GM23338 (cell line): Measurements from ENCODE around the gene SMARCC1. TPM values are rescaled to one million over a fixed set of nuclear protein-coding genes. Genes with fewer than 3 reads are reported as not detected.
A peak's percentile ranks its signal among the peaks of the same experiment; 100 is the strongest.
"Not testable (repeated sequence)": the region's sequence is repeated elsewhere in the genome, so short reads cannot be mapped to it uniquely, and the experiment has no call there.

ENCODE experiments used
- ATAC-seq: fragments of 200-7000 bp; cut with Tn5 transposase; 3 replicates; pipeline ENCODE4 v1.9.1; 2020
- DNase-seq: peaks from one replicate; pipeline ENCODE4 v3.0.0-alpha.2; 2015; ENCODE audit warnings: low spot score
- H2AFZ ChIP-seq: fragments of 200-600 bp; sonication (generic); 2 replicates; pipeline ENCODE4 v1.8.0; 2016; ENCODE audit warnings: antibody characterized with exemption, mild to moderate bottlenecking, moderate library complexity
- H3F3A ChIP-seq: fragments of 200-600 bp; sonication (generic); replicated peaks from 2 replicates; pipeline ENCODE4 v1.8.0; 2017; ENCODE audit warnings: antibody characterized with exemption, mixed run types, low read depth
- H3K27ac ChIP-seq: fragments of 200-600 bp; sonication (generic); 2 replicates; pipeline ENCODE4 v1.6.1; 2016; ENCODE audit warnings: low read depth
- H3K27me3 ChIP-seq: fragments of 200-600 bp; sonication (generic); 2 replicates; pipeline ENCODE4 v1.8.0; 2016; ENCODE audit warnings: mild to moderate bottlenecking, mixed run types, moderate library complexity; ENCODE audit not compliant: insufficient read depth
- H3K36me3 ChIP-seq: fragments of 200-600 bp; sonication (generic); 2 replicates; pipeline ENCODE4 v1.8.0; 2016; ENCODE audit warnings: mild to moderate bottlenecking; ENCODE audit not compliant: insufficient read depth
- H3K4me1 ChIP-seq: fragments of 200-600 bp; sonication (generic); 2 replicates; pipeline ENCODE4 v1.8.0; 2016; ENCODE audit warnings: mild to moderate bottlenecking, moderate library complexity; ENCODE audit not compliant: insufficient read depth
- H3K4me2 ChIP-seq: fragments of 200-600 bp; sonication (generic); 2 replicates; pipeline ENCODE4 v1.7.1; 2017; ENCODE audit warnings: mixed run types
- H3K4me3 ChIP-seq: fragments of 200-600 bp; sonication (generic); 2 replicates; pipeline ENCODE4 v1.6.1; 2016; ENCODE audit warnings: mixed run types
- H3K79me2 ChIP-seq: fragments of 200-600 bp; sonication (generic); replicated peaks from 2 replicates; pipeline ENCODE4 v1.8.0; 2017; ENCODE audit warnings: mild to moderate bottlenecking; ENCODE audit not compliant: insufficient read depth
- H3K9me2 ChIP-seq: fragments of 200-600 bp; sonication (generic); 2 replicates; pipeline ENCODE4 v1.8.0; 2017; ENCODE audit not compliant: insufficient read depth
- H4K20me1 ChIP-seq: fragments of 200-600 bp; sonication (generic); replicated peaks from 2 replicates; pipeline ENCODE4 v1.8.0; 2017; ENCODE audit warnings: mild to moderate bottlenecking; ENCODE audit not compliant: insufficient read depth
- H3K27ac Mint-ChIP-seq: 2 replicates; pipeline ENCODE4 v1.8.0; 2020; ENCODE audit warnings: inconsistent platforms, mild to moderate bottlenecking, moderate library complexity, mixed read lengths
- H3K27me3 Mint-ChIP-seq: 3 replicates; pipeline ENCODE4 v1.8.0; 2022; ENCODE audit warnings: low read depth, mild to moderate bottlenecking, moderate library complexity, mixed read lengths, inconsistent platforms; ENCODE audit not compliant: insufficient read depth, poor library complexity
- H3K36me3 Mint-ChIP-seq: 3 replicates; pipeline ENCODE4 v1.8.0; 2021; ENCODE audit warnings: low read depth, mild to moderate bottlenecking, inconsistent platforms, moderate library complexity, mixed read lengths
- H3K4me1 Mint-ChIP-seq: 3 replicates; pipeline ENCODE4 v1.8.0; 2020; ENCODE audit warnings: mild to moderate bottlenecking, inconsistent platforms, mixed read lengths
- H3K4me3 Mint-ChIP-seq: 3 replicates; pipeline ENCODE4 v1.8.0; 2021; ENCODE audit warnings: moderate library complexity, mild to moderate bottlenecking, inconsistent platforms, mixed read lengths
- H3K9me3 Mint-ChIP-seq: 3 replicates; pipeline ENCODE4 v1.8.0; 2020; ENCODE audit warnings: moderate library complexity, mild to moderate bottlenecking, inconsistent platforms, mixed read lengths
- CREB1 ChIP-seq: fragments of 250-450 bp; sonication (Bioruptor Pico); IDR thresholded peaks from 2 replicates; pipeline ENCODE4 v1.5.0; 2020; ENCODE audit warnings: low read depth, mild to moderate bottlenecking, moderate library complexity
- EZH2 ChIP-seq: fragments of 200-600 bp; sonication (generic); IDR thresholded peaks from one replicate; pipeline ENCODE4 v1.8.0; 2017; ENCODE audit warnings: antibody characterized with exemption, mild to moderate bottlenecking, low read depth; ENCODE audit not compliant: unreplicated experiment
- JUNB ChIP-seq: IDR thresholded peaks from one replicate; pipeline ENCODE4 v1.6.1; 2016; ENCODE audit warnings: antibody characterized with exemption; ENCODE audit not compliant: unreplicated experiment
- NANOG ChIP-seq: IDR thresholded peaks from 2 replicates; pipeline ENCODE4 v1.6.1; 2016; ENCODE audit warnings: antibody characterized with exemption, borderline replicate concordance
- POLR2AphosphoS5 ChIP-seq: IDR thresholded peaks from 2 replicates; pipeline ENCODE4 v1.6.1; 2016; ENCODE audit warnings: antibody characterized with exemption, low read depth
- STAT1 ChIP-seq: IDR thresholded peaks from one replicate; pipeline ENCODE4 v1.6.1; 2016; ENCODE audit warnings: antibody characterized with exemption; ENCODE audit not compliant: unreplicated experiment
- ZNF114 ChIP-seq: fragments of 250-450 bp; sonication (Bioruptor Pico); IDR thresholded peaks from 2 replicates; pipeline ENCODE4 v1.5.0; 2020; ENCODE audit warnings: mild to moderate bottlenecking, moderate library complexity
- ZNF331 ChIP-seq: fragments of 250-450 bp; sonication (Bioruptor Pico); IDR thresholded peaks from 2 replicates; pipeline ENCODE4 v1.5.0; 2020; ENCODE audit warnings: low read depth, mild to moderate bottlenecking, moderate library complexity
- polyA plus RNA-seq: library from polyadenylated mRNA; unstranded; fragments of >200 nt; fragmentation: Nextera tagmentation; extraction: Ambion mirVana; gene quantifications from 2 replicates; pipeline ENCODE4 v1.2.1, GENCODE V29; 2016
- total RNA-seq: library from RNA; depleted of rRNA; stranded (reverse); fragments of >200 nt; shearing (Covaris generic); gene quantifications from 2 replicates; pipeline ENCODE4 v1.2.3, GENCODE V29; 2014
- TF ChIP-seq, protein P1 (sequence below), 2 experiments: fragments of 200-600 bp in 1 of 2; sonication (generic) in 1 of 2; conservative IDR thresholded peaks; 2 replicates each; pipeline versions ENCODE4 v1.5.1 to v1.6.1; 2016 to 2017; ENCODE audit warnings: antibody characterized with exemption in 2 of 2, low read depth in 2 of 2, mild to moderate bottlenecking in 2 of 2, moderate library complexity in 1 of 2
- TF ChIP-seq, protein P2 (sequence below): IDR thresholded peaks from 2 replicates; pipeline ENCODE4 v1.6.1; 2016; ENCODE audit warnings: antibody characterized with exemption

Gene SMARCC1
- total and polyA plus RNA-seq, 2 experiments from 2014 or later = 105 to 171 TPM

DNA sequence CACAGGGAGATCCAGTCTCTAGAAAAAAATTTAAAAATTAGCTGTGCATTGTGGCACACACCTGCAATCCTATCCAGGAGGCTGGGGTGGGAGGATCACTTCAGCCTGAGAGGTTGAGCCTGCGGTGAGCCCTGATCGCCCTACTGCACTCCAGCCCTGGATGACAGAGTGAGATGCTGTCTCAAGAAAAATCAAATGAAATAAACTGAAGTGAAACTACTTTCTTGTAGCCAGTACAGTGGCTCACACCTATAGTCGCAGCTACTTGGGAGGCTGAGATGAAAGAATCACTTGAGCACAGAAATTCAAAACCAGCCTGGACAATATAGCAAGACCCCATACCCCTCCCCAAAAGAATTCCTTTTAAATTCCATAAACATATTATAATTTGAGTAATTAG is 35.4 kb downstream of the SMARCC1 start (continued):
- TF ChIP-seq, protein P1, sequence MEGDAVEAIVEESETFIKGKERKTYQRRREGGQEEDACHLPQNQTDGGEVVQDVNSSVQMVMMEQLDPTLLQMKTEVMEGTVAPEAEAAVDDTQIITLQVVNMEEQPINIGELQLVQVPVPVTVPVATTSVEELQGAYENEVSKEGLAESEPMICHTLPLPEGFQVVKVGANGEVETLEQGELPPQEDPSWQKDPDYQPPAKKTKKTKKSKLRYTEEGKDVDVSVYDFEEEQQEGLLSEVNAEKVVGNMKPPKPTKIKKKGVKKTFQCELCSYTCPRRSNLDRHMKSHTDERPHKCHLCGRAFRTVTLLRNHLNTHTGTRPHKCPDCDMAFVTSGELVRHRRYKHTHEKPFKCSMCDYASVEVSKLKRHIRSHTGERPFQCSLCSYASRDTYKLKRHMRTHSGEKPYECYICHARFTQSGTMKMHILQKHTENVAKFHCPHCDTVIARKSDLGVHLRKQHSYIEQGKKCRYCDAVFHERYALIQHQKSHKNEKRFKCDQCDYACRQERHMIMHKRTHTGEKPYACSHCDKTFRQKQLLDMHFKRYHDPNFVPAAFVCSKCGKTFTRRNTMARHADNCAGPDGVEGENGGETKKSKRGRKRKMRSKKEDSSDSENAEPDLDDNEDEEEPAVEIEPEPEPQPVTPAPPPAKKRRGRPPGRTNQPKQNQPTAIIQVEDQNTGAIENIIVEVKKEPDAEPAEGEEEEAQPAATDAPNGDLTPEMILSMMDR (conservative IDR thresholded peaks at IDR 0.05; ENCODE audit: low read depth in 2 of 2) = no peak
- TF ChIP-seq NANOG = no peak
- no peak for TF ChIP-seq STAT1

DNA sequence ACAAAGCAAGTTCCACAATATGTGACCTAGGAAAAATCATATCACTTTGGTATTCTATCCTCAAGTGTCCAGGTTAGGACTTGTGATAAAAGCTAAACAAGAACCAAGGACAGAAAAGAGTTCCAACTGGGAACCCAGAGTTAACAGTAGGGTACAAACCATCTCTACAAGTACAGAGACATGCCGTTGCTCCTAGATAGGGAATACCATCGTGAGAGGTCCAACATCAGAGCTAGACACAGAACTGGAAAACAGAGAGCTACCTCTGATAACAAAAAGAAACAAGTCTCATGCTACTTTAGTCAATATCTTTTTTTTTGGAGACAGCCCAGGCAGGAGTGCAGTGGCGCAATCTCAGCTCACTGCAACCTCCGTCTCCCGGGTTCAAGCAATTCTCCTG is 37.8 kb downstream of the SMARCC1 start:
- no peaks in the 10 kb centered on the region for H3K27me3 ChIP-seq
- no peak overlapping the region for H3K4me3 ChIP-seq
- H3K27me3 Mint-ChIP-seq = no peaks in the 10 kb centered on the region
- ATAC-seq (no peak), DNase-seq (no peak)
- no peaks in the 10 kb centered on the region for H3K9me2 ChIP-seq
- peaks cover 99% of the 10 kb centered on the region for H3K79me2 ChIP-seq
- H3K4me1 ChIP-seq = no peaks in the 10 kb centered on the region
- H3K27ac ChIP-seq = 0 out of 2 replicates have a peak overlapping the region, but pooled peaks have one; percentile 47
- peaks cover 53% of the 10 kb centered on the region for H3K36me3 Mint-ChIP-seq
- H3K27ac Mint-ChIP-seq = no peak overlapping the region
- no peak overlapping the region for H3K4me2 ChIP-seq
- no peaks in the 10 kb centered on the region; the same call in 2 of the 3 replicates for H3K4me1 Mint-ChIP-seq
- no peak overlapping the region for H2AFZ ChIP-seq
- peaks cover 16% of the 10 kb centered on the region for H3K36me3 ChIP-seq
- H3K4me3 Mint-ChIP-seq = no peak overlapping the region
- TF ChIP-seq EZH2 (no peak), POLR2AphosphoS5 (no peak), CREB1 (CRISPR knock-in tag) (no peak)
- no peaks in the 10 kb centered on the region for H3K9me3 Mint-ChIP-seq
- H4K20me1 ChIP-seq = peaks cover 91% of the 10 kb centered on the region
- H3F3A ChIP-seq = peaks cover 34% of the 10 kb centered on the region

GRCh38 chr3:47743352-47743751 is 38.3 kb downstream of the SMARCC1 start:
- H3K36me3 Mint-ChIP-seq = peaks cover 55% of the 10 kb centered on the region
- H3K9me3 Mint-ChIP-seq, DNase-seq, H3K27ac ChIP-seq, H3K27me3 Mint-ChIP-seq, H3K9me2 ChIP-seq, H3K27me3 ChIP-seq, H3K4me2 ChIP-seq, H2AFZ ChIP-seq, H3K4me1 Mint-ChIP-seq, H3K4me3 Mint-ChIP-seq, H3K27ac Mint-ChIP-seq, ATAC-seq, H3K4me1 ChIP-seq, H3K4me3 ChIP-seq: not testable (repeated sequence)
- Histone ChIP-seq H3K36me3 (peaks cover 13% of the 10 kb centered on the region), H4K20me1 (peaks cover 88% of the 10 kb centered on the region), H3K79me2 (peaks cover 98% of the 10 kb centered on the region), H3F3A (peaks cover 34% of the 10 kb centered on the region)

- no peaks in the 10 kb centered on the region for H3K27me3 Mint-ChIP-seq
- H3K9me2 ChIP-seq = no peaks in the 10 kb centered on the region
- peaks cover 63% of the 10 kb centered on the region for H3K36me3 Mint-ChIP-seq
- TF ChIP-seq, protein P2, sequence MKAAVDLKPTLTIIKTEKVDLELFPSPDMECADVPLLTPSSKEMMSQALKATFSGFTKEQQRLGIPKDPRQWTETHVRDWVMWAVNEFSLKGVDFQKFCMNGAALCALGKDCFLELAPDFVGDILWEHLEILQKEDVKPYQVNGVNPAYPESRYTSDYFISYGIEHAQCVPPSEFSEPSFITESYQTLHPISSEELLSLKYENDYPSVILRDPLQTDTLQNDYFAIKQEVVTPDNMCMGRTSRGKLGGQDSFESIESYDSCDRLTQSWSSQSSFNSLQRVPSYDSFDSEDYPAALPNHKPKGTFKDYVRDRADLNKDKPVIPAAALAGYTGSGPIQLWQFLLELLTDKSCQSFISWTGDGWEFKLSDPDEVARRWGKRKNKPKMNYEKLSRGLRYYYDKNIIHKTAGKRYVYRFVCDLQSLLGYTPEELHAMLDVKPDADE = no peak
- TF ChIP-seq STAT1 (no peak), EZH2 (no peak), JUNB (no peak), CREB1 (CRISPR knock-in tag) (no peak), ZNF114 (CRISPR knock-in tag) (no peak), POLR2AphosphoS5 (no peak), ZNF331 (CRISPR knock-in tag) (no peak)
- TF ChIP-seq, protein P1 (conservative IDR thresholded peaks at IDR 0.05; ENCODE audit: low read depth in 2 of 2) = no peak
These were observed 39.8 kb downstream of the SMARCC1 start for GRCh38 chr3:47741925-47742324.

More at GRCh38 chr3:47741925-47742324, 39.8 kb downstream of the SMARCC1 start:
- H3K36me3 ChIP-seq = peaks cover 26% of the 10 kb centered on the region
- ATAC-seq (no peak), DNase-seq (no peak)
- H3K4me1 Mint-ChIP-seq = no peaks in the 10 kb centered on the region; the same call in 2 of the 3 replicates
- no peak overlapping the region for H3K4me3 ChIP-seq
- H3K9me3 Mint-ChIP-seq = no peaks in the 10 kb centered on the region
- H3K27ac Mint-ChIP-seq = no peak overlapping the region
- peaks cover 33% of the 10 kb centered on the region for H3F3A ChIP-seq
- peaks cover 98% of the 10 kb centered on the region for H3K79me2 ChIP-seq
- H3K27me3 ChIP-seq = no peaks in the 10 kb centered on the region
- no peaks in the 10 kb centered on the region for H3K4me1 ChIP-seq
- H3K4me2 ChIP-seq = no peak overlapping the region
- no peak overlapping the region for H3K27ac ChIP-seq
- peaks cover 80% of the 10 kb centered on the region for H4K20me1 ChIP-seq
- no peak overlapping the region for H2AFZ ChIP-seq
- H3K4me3 Mint-ChIP-seq = no peak overlapping the region
